ENCODE measurements around the gene AIFM3.
"Not testable (repeated sequence)": the region's sequence is repeated elsewhere in the genome, so short reads cannot be mapped to it uniquely, and the experiment has no call there.

The AIFM3 gene

GRCh38 chr22:20966883-20967696 lies at the start of gene AIFM3:
Gene AIFM3 (plus strand): TSS chr22:20967255. CDS start chr22:20967945, 690 bp downstream.
- no peak for DNase-seq

DNA sequence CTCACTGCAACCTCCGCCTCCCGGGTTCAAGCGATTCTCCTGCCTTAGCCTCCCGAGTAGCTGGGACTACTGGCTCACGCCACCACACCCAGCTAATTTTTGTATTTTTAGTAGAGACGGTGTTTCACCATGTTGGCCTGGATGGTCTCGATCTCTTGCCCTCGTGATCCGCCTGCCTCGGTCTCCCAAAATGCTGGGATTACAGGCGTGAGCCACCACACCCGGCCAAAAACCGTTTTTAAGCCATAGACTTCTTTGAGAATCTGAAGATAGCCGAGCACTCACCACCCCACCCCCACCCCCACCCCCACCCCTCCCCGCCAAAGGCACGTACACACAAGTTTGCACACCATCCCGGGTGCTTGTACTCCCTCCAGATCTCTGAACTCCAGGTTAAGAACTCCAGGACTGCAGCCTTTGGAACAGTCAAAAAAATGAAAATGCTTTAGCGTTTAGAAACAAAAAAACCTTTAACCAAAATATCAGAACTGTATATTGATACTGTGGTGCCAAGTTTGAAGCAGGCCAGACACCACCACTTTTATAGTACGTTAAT lies 48.3 kb upstream of the AIFM3 start:
- DNase-seq = no peak

DNA sequence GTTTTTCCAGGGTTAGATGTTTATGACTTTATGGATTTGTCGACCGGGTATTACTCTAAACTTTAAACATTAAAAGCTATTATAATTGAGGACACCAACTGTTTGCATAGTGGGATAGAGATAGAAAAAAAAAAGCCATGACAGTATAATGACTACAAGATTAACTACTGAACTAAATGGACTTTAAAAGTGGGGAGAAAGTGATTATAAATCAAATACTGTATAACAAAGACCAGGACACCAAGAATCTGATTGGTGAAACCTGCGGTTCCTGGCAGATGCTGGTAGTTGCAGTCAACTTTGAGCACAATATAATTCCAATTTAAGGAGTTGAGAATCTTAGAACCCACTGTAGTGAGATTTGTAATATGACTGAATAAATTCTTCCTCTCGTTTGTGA lies 47.3 kb upstream of the AIFM3 start:
- DNase-seq = no peak

- DNase-seq = no peak
These were observed 46.2 kb upstream of the AIFM3 start for GRCh38 chr22:20920881-20921203.

DNA sequence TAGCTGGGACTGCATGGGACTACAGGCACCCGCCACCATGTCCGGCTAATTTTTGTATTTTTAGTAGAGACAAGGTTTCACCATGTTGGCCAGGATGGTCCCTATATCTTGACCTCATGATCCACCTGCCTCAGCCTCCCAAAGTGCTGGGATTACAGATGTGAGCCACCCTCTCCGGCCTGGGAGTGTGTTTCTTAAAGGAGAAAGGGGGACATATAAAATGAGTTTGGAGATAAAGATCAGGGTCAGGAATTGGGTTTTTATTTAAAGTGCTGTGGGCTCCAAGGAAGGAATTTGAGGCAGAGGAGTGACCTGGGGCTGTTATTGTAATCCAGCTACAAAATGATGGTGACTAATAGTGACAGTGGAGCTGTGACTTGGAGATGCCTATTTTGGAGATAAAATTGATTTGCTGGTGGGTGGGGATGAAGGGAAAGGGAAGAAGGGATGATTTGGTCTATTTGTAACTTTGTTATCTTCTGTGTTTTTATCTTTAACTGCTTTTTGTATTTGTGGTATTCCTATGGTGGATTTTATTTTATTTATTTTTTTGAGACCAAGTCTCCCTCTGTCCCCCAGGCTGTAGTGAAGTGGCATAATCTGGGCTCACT lies 44.8 kb upstream of the AIFM3 start:
- DNase-seq = no peak

GRCh38 chr22:20926243-20926642 lies 40.8 kb upstream of the AIFM3 start:
- no peak for DNase-seq

DNA sequence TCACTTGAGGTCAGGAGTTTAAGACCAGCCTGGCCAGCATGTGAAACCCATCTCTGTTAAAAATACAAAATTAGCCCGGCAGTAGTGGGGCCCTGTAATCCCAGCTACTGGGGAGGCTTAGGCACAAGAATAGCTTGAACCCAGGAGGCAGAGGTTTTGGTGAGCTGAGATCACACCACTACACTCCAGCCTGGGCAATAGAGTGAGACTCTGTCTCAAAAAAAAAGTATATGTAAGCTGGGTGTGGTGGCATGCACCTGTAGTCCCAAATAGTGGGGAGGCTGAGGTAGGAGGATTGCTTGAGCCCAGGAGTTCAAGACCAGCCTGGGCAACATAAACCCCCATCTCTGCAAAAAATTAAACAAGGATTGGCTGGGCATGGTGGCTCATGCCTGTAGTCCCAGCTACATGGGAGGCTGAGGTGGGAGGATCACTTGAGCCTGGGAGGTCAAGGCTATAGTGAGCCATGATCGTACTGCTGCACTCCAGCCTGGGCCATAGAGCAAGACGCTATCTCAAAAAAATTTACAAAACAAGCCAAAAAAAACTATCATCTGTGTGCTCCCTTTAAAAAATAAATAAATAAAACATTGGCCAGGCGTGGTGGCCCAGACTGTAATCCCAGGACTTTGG lies 39.0 kb upstream of the AIFM3 start:
- no peak for DNase-seq

DNA sequence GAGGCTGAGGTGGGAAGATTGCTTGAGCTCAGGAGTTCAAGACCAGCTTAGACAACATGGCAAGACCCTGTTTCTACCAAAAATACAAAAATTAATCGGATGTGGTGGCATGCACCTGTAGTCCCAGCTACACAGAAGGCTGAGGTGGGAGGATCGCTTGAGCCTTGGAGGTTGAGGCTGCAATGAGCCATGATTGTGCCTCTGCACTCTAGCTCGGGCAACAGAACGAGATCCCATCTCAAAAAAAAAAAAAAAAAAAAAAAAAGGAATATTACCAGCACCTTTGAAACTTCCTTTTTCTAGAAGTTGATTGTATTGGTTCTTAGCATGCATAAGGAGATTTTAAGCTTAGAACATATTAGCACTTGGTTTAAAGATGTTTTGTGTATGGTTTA lies 38.5 kb upstream of the AIFM3 start:
- no peak for DNase-seq

GRCh38 chr22:20930004-20930403 lies 37.1 kb upstream of the AIFM3 start:
- DNase-seq = no peak

DNA sequence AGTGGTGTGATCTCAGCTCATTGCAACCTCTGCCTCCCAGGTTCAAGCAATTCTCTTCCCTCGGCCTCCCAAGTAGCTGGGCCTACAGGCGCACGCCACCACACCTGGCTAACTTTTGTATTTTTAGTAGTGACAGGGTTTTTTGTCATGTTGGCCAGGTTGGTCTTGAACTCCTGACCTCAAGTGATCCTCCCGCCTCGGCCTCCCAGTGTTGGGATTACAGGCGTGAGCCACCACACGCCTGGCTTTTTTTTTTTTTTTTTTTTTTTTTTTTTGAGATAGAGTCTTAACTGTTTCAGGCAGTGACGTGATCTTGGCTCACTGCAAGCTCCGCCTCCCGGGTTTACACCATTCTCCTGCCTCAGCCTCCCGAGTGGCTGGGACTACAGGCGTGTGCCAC lies 36.6 kb upstream of the AIFM3 start:
- not testable (repeated sequence) for DNase-seq

DNA sequence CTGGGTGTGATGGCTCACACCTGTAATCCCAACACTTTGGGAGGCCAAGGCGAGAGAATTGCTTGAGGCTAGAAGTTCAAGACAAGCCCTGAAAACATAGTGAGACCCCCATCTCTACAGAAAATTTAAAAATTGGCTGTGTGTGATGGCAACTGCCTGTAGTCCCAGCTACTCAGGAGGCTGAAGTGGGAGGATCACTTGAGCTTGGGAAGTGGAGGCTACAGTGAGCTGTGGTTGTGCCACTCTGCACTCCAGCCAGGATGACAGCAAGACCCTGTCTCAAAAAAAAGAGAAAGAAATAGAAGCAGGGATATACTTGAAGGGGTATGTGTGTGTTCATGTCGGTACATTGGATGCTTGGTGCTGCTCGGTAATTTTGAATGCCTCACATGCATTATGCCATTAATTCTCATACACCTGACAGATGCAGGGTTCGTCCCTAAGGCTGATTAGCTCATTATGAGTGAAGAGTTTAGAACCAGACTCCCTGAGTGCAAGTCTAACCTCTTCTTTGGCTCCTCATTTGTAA lies 35.9 kb upstream of the AIFM3 start:
- DNase-seq = no peak

- no peak for DNase-seq
These were observed 33.1 kb upstream of the AIFM3 start for GRCh38 chr22:20933910-20934309.

- not testable (repeated sequence) for DNase-seq
These were observed 32.0 kb upstream of the AIFM3 start for GRCh38 chr22:20935049-20935448.

DNA sequence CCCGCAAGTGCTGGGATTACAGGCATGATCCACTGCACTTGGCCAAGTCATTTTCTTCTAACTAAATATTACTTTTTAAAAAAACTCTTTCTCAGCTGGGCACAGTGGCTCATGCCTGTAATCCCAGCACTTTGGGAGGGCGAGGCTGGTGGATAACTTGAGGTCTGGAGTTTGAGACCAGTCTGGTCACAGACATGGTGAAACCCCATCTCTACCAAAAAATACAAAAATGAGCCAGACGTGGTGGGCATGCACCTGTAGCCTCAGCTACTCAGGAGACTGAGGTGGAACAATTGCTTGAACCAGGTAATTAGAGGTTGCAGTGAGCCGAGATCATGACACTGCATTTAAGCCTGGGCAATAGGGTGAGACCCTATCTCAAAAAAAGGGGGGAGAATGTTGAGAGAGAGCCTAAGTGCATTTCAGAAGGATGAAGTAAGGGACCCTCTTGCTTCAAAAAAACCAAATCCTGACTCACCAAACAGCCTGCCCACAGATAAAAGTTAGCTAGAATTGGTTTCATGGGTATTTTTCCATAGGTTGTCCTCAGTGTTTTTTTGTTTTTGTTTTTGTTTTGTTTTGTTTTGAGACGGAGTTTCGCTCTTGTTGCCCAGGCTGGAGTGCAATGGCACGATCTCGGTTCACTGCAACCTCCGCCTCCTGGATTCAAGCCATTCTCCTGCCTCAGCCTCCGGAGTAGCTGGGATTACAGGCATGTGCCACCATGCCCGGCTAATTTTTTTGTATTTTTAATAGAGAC lies 31.1 kb upstream of the AIFM3 start:
- not testable (repeated sequence) for DNase-seq

- no peak for DNase-seq
These were observed 29.8 kb upstream of the AIFM3 start for GRCh38 chr22:20937031-20937793.

DNA sequence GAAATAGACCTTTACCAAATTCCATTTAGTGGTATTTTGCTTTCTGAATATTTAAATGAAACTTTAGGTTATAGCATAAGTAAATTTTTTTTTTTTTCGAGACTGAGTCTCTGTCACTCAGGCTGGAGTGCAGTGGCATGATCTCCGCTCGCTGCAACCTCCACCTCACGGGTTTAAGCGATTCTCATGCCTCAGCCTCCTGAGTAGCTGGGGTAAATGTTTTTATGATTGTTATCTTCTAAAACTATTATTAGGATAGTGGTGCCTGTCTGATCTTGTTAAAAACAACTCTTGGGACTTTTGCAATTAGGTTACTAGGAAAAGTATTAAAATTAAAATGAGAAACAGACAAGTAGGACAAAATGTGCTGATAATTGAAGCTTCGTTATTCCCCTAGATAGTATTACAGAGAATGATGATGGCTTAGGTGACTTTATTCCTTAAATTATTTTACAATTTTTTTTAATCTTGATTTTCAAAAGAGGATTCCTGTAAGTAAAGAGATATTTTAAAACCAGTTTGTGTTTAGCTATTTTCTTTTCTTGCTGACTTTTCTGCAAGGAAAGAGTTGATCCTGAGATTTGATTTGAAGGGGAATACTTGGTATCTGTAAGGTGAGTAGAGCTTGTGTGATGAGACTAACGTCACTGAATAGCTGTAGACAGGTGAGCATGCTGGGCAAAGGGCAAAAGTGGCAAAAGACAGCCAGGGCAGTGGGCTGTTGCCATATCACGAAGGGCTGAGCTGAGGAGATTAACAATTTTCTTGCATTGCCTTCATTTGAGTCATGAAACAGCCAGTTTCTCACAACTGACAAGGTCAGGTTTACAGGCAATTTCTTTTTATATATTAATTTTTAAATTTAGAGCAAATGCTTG lies 29.0 kb upstream of the AIFM3 start:
- DNase-seq = no peak

GRCh38 chr22:20939457-20940185 lies 27.4 kb upstream of the AIFM3 start:
- not testable (repeated sequence) for DNase-seq

GRCh38 chr22:20940186-20940651 lies 26.8 kb upstream of the AIFM3 start:
- no peak for DNase-seq

- no peak for DNase-seq
These were observed 26.1 kb upstream of the AIFM3 start for GRCh38 chr22:20940904-20941385.
